KOPT-K1 (cell line): ENCODE measurements around the gene CRIM1.

ENCODE experiments used
- H3K27ac ChIP-seq: fragments of 200-600 bp; sonication (generic); 2 replicates; pipeline ENCODE4 v1.5.1; 2016; ENCODE audit warnings: antibody characterized with exemption, mild to moderate bottlenecking, low read depth, low read length; ENCODE audit not compliant: poor library complexity, severe bottlenecking
- H3K36me3 ChIP-seq: fragments of 200-600 bp; sonication (generic); 2 replicates; pipeline ENCODE4 v1.5.1; 2017; ENCODE audit warnings: antibody characterized with exemption, mild to moderate bottlenecking, low read length, moderate library complexity; ENCODE audit not compliant: insufficient read depth
- H3K9me3 ChIP-seq: fragments of 200-600 bp; sonication (generic); 2 replicates; pipeline ENCODE4 v1.5.1; 2017; ENCODE audit warnings: antibody characterized with exemption, low read length, mild to moderate bottlenecking; ENCODE audit not compliant: insufficient read depth, poor library complexity, severe bottlenecking

Gene CRIM1

GRCh38 chr2:36394804-36395203 is 39.2 kb downstream of the CRIM1 start:
- Histone ChIP-seq H3K9me3 (no peaks in the 10 kb centered on the region), H3K36me3 (no peaks in the 10 kb centered on the region), H3K27ac (no peak overlapping the region)

DNA sequence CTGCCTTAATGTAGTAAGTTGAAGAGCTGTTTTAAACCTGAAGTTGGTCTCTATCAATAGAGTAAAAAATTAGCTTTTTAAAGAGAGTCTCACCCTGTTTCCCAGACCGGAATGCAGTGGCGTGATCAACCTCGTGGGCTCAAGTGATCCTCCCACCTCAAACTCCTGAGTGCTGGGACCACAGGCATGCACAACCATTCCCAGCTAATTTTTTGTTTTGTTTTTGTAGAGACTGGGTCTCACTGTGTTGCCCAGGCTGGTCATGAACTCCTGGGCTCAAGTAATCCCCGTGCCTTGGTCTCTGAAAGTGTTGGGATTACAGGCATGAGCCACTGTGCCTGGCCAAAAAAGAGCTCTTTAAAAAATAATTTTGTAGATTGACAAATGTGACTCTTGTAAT is 40.3 kb downstream of the CRIM1 start:
- Histone ChIP-seq H3K36me3 (no peaks in the 10 kb centered on the region), H3K9me3 (no peaks in the 10 kb centered on the region), H3K27ac (no peak overlapping the region)

- H3K27ac ChIP-seq: no peak overlapping the region
- no peaks in the 10 kb centered on the region for H3K36me3 ChIP-seq
- H3K9me3 ChIP-seq: no peaks in the 10 kb centered on the region
These were observed 41.4 kb downstream of the CRIM1 start for GRCh38 chr2:36396878-36397539.

GRCh38 chr2:36397728-36398413 is 42.3 kb downstream of the CRIM1 start:
- Histone ChIP-seq H3K9me3 (no peaks in the 10 kb centered on the region), H3K27ac (no peak overlapping the region), H3K36me3 (no peaks in the 10 kb centered on the region)

- H3K27ac ChIP-seq: no peak overlapping the region
- H3K9me3 ChIP-seq: no peaks in the 10 kb centered on the region
- H3K36me3 ChIP-seq: no peaks in the 10 kb centered on the region
These were observed 43.5 kb downstream of the CRIM1 start for GRCh38 chr2:36399050-36399449.

GRCh38 chr2:36403675-36404230 is 48.2 kb downstream of the CRIM1 start:
- Histone ChIP-seq H3K27ac (no peak overlapping the region), H3K36me3 (no peaks in the 10 kb centered on the region), H3K9me3 (no peaks in the 10 kb centered on the region)

GRCh38 chr2:36404318-36404717 is 48.7 kb downstream of the CRIM1 start:
- Histone ChIP-seq H3K27ac (no peak overlapping the region), H3K36me3 (no peaks in the 10 kb centered on the region), H3K9me3 (no peaks in the 10 kb centered on the region)

- Histone ChIP-seq H3K36me3 (no peaks in the 10 kb centered on the region), H3K9me3 (no peaks in the 10 kb centered on the region), H3K27ac (no peak overlapping the region)
These were observed 49.2 kb downstream of the CRIM1 start for GRCh38 chr2:36404754-36405153.

DNA sequence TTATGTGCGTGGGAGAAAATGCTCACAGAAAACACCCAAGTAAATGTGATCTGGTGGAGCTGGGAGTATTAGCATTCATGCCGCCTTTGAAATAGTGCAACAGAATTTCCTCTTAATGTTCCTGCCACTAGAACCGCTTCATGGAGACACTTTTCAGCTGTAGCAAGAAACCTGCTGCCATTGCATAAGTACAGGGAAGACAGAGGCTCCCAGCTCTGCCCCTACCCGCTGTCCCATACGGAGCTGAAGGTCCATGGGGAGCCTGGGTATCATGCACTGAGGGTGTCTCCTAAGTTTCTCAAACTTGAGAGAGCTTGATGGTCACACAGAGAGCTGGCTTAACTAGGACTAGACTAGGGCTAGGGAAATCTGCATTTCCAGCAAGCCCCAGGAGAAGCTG is 49.6 kb downstream of the CRIM1 start:
- H3K9me3 ChIP-seq: no peaks in the 10 kb centered on the region
- no peak overlapping the region for H3K27ac ChIP-seq
- H3K36me3 ChIP-seq: no peaks in the 10 kb centered on the region

DNA sequence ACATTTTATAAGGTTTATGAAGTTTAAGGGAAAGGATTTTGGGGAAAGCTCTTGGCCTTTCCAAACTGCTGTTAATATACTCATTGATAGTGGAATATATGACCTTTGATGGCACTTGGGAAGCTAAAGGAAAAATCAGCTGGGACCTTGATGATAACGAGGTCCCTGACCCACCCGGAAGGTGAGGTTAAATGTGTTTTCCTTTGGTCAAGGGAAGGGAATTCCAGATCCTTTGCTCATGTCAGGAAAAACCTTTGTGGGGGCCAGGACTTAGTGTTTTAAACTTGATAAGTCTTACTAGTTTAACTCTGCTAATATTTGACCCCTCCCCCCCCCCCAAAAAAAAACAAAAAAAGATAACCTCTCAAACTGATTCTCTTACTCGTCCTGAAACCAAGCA is 50.7 kb downstream of the CRIM1 start:
- Histone ChIP-seq H3K9me3 (no peaks in the 10 kb centered on the region), H3K27ac (no peak overlapping the region)

GRCh38 chr2:36407413-36407812 is 51.8 kb downstream of the CRIM1 start:
- no peaks in the 10 kb centered on the region for H3K9me3 ChIP-seq
- no peak overlapping the region for H3K27ac ChIP-seq
- no peaks in the 10 kb centered on the region for H3K36me3 ChIP-seq

More for the DNA sequence above, 50.7 kb downstream of the CRIM1 start:
- no peaks in the 10 kb centered on the region for H3K36me3 ChIP-seq

DNA sequence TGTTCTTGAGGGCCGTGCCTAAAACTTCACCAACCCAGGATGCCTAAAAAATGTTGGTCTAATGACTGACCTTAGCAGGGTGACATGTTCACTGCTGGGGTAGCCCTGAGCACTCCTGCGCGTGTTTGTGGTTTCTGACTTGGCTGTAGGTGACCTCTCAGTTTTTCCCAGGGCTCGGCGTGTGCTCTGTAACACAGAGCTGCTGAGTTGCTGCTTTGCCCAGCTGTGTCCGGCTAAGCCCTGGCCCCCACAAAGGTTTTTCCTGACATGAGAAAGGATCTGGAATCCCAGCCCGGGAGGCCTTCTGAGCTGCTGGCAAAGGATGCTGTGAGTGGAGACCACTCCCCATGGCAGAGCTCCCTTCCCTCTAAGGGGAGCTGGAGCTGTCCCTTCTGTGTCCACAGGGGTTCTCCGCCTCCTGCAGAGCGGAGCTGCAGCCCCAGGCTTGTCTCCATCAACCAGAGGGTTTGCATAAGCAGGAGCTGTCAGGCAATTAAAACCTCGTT is 52.7 kb downstream of the CRIM1 start:
- H3K9me3 ChIP-seq: no peaks in the 10 kb centered on the region
- no peaks in the 10 kb centered on the region for H3K36me3 ChIP-seq
- no peak overlapping the region for H3K27ac ChIP-seq

- Histone ChIP-seq H3K27ac (no peak overlapping the region), H3K36me3 (no peaks in the 10 kb centered on the region), H3K9me3 (no peaks in the 10 kb centered on the region)
These were observed 53.8 kb downstream of the CRIM1 start for GRCh38 chr2:36409335-36409734.

- H3K36me3 ChIP-seq: no peaks in the 10 kb centered on the region
- H3K27ac ChIP-seq: no peak overlapping the region
- no peaks in the 10 kb centered on the region for H3K9me3 ChIP-seq
These were observed 54.4 kb downstream of the CRIM1 start for GRCh38 chr2:36409935-36410334.

DNA sequence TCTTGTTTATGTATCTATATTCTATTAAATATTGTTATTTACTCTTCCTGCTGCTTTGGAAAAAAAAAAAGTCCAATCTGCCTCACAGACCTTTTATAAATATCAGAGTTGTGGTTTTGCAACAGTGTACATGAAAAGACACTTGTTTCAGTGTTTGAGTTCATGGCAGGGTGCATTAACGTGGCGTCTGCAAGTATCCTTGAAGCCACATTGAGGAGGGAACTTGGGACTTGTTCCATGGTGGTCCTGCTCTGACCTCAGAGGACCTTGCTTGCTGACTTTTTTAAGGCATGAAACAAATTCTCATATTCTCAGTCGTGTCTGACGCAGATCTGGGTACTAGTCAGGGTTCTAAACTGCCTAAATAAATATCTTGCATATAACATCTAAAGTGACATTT is 55.1 kb downstream of the CRIM1 start:
- Histone ChIP-seq H3K9me3 (no peaks in the 10 kb centered on the region), H3K36me3 (no peaks in the 10 kb centered on the region), H3K27ac (no peak overlapping the region)
